Femur (tissue), 1 donor: Measurements from ENCODE around the gene NDUFS4.
A peak's percentile ranks its signal among the peaks of the same experiment; 100 is the strongest.
"Not testable (repeated sequence)": the region's sequence is repeated elsewhere in the genome, so short reads cannot be mapped to it uniquely, and the experiment has no call there.

Experiments used
- DNase-seq: peaks from one replicate; pipeline ENCODE4 v3.0.0-alpha.2; 2017

The NDUFS4 gene

DNA sequence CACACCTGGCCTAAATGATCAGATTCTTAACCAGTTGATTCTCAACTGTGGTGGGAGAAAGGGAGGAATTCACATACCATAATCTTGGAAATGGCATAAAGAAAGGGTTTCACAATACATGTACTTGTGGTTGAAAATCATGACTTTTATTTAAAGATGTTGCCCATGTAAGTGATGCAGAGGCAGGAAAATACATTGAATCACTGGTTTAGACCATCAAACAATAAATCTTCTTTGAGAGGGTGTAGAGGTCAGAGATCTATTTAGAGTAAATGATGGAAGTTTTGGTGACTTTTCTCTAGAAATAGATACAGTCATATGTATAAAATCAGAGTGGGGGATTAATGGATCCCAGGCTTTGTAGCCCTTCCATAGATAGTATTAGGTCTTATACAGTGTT is 15.4 kb downstream of the NDUFS4 start:
- DNase-seq: no peak

GRCh38 chr5:53576674-53577073 is 16.2 kb downstream of the NDUFS4 start:
- no peak for DNase-seq

GRCh38 chr5:53578854-53579253 is 18.4 kb downstream of the NDUFS4 start:
- no peak for DNase-seq

DNA sequence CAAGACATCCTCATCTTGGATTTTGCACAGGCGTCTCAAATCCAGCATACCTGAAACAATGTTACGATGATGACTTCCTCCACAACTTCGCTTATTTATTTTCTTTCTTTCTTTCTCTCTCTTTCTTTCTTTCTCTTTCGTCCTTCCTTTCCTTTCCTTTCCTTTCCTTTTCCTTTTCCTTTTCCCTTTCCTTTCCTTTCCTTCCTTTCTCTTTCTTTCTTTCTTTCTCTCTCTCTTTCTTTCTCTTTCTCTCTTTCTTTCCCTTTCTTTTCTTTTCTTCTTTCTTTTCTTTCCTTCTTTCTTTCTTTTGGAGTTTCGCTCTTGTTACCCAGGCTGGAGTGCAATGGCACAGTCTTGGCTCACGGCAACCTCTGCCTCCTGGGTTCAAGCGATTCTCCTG is 20.1 kb downstream of the NDUFS4 start:
- no peak for DNase-seq

DNA sequence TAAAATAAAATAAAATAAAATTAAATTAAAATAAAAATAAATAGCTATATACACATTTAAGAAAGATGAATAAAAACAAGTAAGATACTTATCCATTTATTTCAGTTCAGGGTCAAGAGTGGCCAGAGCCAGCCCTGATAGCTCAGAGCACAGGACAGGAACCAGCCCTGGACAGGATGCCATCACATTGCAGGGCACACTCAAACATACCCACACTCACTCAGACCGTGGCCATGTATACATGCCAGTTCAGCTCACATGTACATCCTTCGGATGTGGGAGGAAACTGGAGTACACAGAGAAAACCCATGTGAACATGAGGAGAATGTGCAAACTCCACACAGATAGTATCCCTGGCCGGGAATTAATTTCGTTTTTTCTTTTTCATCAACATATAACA is 21.8 kb downstream of the NDUFS4 start:
- DNase-seq: no peak

DNA sequence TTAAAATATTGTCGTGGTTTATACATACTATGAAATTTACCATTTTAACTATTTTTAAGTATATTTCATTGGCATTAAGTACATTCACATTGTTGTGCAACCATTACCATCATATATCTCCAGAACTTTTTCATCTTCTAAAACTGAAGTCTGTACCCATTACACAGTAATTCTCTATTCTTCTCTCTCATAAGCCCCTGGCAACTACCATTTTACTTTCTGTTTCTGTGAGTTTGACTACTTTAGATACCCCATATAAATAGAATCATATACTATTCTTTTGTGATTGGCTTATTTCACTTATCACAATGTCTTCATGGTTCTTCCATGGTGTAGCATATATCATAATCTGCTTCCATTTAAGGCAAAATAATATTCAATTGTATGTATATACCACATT is 30.3 kb downstream of the NDUFS4 start:
- no peak for DNase-seq

- no peak for DNase-seq
Observed at GRCh38 chr5:53594419-53594818, 34.0 kb downstream of the NDUFS4 start.

GRCh38 chr5:53597894-53598293 is 37.5 kb downstream of the NDUFS4 start:
- DNase-seq: no peak

DNA sequence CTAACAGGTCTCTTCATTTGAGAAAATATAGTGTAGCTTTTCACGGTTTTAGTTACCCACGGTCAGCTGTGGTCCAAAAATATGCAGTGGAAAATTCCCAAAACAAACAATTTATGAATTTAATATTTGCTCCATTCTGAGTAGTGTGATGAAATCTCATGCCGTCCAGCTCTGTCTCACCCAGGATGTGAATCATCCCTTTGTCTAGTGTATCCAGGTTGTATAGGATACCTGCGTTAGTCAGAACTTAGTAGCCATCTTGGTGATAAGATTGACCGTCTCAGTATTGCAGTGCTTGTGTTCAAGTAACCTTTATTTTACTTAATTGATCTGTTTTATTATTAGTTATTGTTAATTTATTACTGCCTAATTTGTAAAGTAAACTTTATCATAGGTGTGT is 41.1 kb downstream of the NDUFS4 start:
- DNase-seq: no peak

GRCh38 chr5:53603009-53603687 is 42.7 kb downstream of the NDUFS4 start:
- peak; percentile 23 for DNase-seq

- no peak for DNase-seq
Observed at GRCh38 chr5:53604309-53604708, 43.9 kb downstream of the NDUFS4 start.

DNA sequence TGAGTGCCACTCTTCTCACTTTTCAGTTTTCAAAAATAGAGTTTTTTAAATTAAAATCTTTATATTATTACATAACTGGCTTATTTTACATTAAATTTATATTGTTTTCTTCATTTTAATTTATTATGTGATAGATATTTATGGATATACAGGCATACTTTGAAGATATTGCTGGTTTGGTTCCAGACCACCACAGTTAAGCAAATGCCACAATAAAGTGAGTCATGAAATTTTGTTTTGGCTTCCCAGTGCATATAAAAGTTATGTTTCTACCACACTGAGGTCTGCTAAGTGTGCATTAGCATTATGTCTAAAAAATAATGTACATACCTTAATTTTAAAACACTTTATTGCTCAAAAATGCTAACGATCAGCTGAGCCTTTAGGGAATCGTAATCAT is 47.4 kb downstream of the NDUFS4 start:
- DNase-seq: no peak

DNA sequence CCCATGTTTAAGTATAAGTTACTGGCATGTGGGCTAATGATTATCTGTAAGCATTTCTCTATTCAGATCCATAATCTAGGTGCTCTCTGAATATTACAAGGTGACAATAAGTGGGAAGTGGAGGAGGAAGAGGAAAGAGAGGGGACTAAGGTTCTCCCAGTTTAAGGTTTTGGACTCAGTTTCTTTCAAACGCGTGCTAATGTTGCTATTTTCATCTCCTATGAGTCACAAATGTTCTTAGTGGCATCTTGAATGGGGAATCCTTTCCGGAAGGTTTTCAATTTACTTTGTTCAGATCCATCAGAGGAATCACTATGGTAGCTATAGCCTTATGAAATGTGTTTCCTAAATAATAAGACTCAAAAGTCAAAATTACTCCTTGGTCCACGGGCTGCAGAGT is 48.5 kb downstream of the NDUFS4 start:
- not testable (repeated sequence) for DNase-seq

DNA sequence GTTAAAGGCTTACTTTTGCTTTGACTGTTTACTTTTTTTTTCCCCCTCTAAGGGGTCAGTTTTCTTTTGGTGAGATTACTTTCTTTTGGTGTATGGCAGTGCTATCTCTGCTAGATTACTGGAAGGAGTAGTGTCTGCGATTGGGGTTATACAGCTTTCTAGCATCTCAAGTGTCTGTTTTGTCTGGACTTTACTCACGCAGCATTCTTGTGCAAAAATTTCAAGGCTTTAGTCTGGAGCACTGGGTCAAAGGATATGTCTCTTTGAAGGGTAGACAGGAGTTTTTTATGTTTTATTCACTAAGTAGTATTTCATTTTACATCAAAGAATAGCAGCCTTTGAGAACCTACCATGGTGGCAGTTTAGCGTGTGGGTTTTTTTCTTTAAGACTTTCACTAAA is 52.6 kb downstream of the NDUFS4 start:
- DNase-seq: no peak

DNA sequence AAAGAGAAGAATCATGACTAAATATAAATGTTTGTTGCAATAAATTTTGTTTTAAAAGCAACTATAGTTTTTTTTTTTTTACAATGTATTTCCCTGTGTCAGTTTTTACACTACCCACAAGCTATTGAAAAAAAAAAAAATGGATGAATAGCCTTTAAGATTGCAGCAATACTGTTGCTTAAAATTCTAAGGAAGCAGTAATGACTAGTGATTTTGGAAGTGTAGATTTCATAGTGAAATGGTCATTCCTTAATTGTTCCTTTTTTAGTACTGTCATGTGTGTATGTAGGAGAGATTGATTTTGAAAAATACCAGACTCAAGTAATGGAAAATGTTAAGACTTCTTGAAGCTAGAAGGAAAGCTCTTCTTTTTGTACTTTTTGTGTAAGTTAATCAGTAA is 53.1 kb downstream of the NDUFS4 start:
- no peak for DNase-seq

GRCh38 chr5:53614376-53614885 is 54.0 kb downstream of the NDUFS4 start:
- no peak for DNase-seq

DNA sequence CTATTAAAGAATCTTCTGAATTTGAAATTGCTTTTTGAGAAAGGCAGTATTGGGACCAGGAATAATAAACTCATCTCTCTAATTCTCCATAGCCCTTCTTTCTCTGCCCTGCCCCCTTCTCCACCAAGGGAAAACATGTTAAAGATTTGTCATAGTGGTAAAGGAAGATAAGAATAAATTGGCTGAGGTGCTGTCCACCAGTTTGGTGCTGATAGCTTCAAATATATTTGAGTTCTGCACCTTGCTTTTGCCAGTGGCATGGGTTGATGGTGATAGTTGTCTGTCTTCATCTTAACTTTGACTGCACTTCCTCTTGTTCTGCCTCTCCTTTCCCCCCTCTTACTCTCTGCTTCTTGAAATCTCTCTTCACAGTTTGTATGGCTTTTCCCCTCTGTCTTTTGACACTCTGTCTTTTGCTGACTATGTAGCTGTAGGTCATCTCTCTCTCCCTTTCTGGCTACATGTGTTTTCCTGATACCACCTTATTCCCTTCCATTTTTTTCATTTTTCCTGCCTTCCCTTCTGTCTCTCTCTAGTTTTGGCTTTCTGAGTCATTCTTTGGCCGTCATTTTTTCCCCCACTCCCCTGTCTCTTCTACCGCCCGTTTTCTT is 56.6 kb downstream of the NDUFS4 start:
- no peak for DNase-seq

DNA sequence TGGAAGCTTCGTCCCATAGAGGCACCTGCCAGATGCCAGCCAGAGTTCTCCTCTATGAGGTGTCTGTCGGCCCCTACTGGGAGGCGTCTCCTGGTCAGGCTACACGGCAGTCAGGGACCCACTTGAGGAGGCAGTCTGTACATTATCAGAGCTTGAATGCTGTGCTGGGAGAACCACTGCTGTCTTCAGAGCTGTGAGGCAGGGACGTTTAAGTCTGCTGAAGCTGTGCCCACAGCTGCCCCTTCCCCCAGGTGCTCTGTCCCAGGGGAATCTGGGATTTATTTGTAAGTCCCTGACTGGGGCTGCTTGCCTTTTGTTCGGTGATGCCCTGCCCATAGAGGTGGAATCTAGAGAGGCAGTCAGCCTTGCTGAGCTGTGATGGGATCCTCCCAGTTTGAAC is 70.8 kb downstream of the NDUFS4 start:
- DNase-seq: no peak

GRCh38 chr5:53642061-53642460 is 81.6 kb downstream of the NDUFS4 start:
- DNase-seq: no peak

DNA sequence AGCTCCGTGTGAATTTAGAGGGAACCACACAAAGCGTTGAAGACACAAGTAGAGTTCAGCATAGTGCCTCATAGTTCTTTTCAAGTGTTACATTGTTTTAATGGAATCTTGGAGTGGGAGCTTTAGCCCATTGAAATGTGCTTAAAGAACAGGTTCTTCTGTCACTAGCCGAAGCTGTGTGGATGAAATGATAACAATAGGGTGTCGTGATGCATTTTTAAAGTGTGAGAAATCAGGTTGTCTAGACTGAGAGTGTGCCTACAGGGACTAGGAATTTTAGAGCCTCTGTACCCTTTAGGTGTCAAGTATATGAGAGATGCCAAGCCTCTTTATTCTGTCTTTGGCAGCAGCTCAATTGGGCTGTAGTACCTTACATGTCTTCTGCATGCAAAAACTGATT is 83.0 kb downstream of the NDUFS4 start:
- DNase-seq: no peak

DNA sequence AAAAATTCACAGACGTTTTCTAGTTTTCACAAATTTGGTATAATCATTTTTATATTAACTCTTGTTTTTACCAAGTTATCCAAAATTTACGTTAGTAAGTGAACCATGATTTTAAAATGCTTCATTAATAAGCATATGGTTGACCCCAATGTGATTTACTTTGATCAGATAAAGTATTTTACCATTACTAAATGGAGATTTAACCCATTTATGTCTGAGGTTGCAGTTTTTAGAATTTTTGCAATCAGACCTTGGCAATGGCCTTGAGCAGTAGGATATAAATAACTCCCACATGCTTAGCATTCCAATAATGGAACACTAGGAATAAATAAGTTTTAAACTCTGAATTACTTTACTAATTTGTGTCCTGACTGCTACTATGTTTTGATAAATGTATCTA is 84.6 kb downstream of the NDUFS4 start:
- no peak for DNase-seq

DNA sequence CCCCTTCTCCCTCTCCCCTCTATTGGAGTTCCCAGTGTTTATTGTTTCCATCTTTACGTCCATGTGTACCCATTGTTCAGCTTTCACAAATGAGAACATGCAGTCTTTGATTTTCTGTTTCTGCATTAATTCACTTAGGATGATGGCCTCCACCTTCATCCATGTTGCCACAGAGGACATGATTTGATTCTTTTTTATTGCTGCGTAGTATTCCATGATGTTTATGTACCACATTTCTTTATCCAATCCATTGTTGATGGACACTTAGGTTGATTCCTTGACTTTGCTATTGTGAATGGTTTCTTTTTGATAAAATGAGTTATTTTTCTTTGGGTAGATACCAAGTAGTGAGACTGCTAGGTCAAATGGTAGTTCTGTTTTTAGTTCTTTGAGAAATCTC is 88.9 kb downstream of the NDUFS4 start:
- no peak for DNase-seq

DNA sequence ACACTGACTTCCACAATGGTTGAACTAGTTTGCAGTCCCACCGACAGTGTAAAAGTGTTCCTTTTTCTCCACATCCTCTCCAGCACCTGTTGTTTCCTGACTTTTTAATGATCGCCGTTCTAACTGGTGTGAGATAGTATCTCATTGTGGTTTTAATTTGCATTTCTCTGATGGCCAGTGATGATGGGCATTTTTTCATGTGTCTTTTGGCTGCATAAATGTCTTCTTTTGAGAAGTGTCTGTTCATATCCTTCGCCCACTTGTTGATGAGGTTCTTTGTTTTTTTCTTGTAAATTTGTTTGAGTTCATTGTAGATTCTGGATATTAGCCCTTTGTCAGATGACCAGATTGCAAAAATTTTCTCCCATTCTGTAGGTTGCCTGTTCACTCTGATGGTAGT is 100.1 kb downstream of the NDUFS4 start:
- DNase-seq: not testable (repeated sequence)

DNA sequence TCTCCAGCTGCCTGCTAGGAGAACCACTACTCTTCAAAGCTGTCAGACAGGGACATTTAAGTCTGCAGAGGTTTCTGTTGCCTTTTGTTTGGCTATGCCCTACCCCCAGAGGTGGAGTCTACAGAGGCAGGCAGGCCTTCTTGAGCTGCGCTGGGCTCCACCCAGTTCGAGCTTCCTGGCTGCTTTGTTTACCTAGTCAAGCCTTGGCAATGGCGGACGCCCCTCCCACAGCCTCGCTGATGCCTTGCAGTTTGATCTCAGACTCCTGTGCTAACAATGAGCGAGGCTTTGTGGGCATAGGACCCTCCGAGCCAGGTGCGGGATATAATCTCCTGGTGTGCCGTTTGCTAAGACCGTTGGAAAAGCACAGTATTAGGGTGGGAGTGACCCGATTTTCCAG is 104.9 kb downstream of the NDUFS4 start:
- DNase-seq: not testable (repeated sequence)

GRCh38 chr5:53667621-53668020 is 107.2 kb downstream of the NDUFS4 start:
- no peak for DNase-seq
